ENCODE results near the gene SLC25A22.
A peak's percentile ranks its signal among the peaks of the same experiment; 100 is the strongest.

SLC25A22 gene

DNA sequence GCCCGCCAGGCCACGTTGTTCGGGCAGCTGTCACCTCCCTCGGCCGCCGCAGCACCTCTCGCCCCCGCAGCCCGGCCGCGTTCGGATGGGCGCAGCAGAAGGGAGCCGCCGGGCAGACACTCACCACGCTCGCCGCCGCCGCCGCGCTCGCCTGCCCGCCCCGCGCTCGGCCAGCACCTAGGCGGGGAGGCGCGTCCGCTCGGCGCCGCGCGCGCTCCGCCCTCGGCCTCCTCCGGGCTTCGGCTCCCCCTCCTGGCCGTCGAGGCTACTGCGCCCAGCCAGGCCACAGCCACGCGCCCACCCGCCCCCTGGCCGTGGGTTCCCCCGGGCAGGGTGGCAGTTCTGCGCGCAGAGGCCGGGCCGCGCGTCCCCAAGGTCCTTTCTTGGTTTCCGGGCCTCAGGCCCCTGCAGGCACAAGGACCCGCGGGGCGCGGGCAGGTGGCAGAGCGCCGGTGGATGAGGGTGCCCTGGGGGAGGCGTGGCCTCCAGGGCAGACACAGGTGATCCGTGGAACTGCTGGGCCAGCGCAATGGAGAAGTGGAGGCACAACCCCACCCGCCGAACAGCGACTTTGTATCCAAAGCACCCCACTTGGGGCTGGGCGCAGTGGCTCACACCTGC, at the start of gene SLC25A22:
Gene SLC25A22, minus strand, starts transcription at position 189 of the 621 bp plus-strand sequence. CDS start 3,275 bp downstream, outside the sequence.
- peak in 1 of 2 experiments; percentile 67 for DNase-seq

DNA sequence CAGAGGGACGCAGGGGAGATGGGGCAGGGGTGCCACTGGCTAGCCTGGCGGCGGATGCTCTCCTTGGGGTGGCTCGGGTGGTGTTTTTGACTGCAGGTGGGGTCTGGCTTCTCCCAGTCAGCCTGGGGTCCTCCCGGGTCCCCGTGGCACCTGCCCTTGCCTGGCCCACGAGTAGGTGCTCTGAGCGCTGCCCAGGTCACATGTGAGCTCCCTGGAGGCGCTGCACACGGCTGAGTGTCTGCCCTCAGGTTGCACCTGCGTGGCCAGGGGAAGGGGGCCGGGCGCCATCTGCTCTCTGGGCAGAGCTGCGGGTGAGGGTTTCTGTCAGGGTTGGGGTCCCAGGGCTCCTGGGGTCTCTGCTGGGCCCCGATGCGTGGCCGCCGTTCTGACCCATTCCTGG, 49.8 kb upstream of the SLC25A22 start:
- DNase-seq = no peak

DNA sequence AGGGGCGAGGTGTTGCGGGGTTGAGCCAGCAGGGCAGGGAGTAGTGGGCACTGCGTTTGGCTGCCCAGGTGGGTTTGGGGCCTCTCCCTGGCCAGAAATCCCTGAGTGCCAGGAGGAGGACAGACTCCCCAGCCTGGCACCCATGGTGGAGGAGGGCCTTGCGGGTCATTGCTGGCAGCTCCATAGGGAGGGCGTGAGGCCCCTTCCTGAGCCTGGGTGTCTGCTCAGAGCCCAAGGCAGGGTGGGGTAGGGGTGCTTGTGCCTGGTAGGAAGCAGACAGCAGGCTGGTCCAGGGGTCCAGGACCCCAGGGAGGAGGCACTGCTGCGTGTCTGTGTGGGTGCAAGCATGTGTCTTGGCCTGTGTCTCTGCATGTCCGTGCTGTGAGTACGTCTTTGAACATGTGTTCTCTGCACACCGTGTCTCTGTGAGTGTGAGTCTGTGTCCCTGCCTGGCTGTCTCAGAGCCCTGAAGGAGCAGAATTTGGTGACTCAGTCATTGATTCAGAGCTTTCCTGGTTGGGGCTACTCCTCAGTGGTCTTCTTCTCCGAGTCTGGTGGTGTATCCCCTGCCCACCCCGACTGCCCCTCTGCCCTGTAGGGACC, 48.5 kb upstream of the SLC25A22 start:
- no peak for DNase-seq

DNA sequence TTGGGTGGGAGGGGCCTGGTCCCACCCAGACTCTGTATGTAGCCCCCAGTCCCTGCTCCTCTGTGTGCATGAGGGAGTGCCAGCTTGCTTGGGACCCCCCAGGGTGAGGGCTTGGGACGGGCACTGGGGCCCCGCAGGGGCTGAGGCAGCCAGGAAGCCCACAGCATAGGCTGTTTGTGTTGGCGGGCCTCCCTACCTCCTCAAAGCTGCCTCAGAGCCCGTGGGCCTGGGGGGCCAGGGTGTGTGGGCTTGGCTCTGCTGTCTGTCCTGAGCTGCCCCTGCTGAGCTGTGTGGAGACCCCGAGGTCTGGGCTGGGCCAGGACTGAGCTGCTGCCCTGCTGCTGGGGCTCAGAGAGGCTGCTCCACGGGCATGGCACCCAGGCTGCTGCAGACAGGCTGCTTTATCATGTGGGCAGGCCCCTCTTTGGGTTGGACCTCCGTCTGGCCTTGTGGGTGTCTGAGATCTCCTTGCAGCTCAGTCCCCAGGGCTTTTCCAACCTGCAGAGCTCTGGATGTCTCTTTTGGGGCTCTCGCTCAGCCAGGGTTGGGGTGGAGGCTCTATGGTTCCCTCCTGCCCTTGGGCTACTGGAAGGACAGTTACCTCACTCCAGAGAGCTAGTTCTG, 47.9 kb upstream of the SLC25A22 start:
- no peak for DNase-seq

DNA sequence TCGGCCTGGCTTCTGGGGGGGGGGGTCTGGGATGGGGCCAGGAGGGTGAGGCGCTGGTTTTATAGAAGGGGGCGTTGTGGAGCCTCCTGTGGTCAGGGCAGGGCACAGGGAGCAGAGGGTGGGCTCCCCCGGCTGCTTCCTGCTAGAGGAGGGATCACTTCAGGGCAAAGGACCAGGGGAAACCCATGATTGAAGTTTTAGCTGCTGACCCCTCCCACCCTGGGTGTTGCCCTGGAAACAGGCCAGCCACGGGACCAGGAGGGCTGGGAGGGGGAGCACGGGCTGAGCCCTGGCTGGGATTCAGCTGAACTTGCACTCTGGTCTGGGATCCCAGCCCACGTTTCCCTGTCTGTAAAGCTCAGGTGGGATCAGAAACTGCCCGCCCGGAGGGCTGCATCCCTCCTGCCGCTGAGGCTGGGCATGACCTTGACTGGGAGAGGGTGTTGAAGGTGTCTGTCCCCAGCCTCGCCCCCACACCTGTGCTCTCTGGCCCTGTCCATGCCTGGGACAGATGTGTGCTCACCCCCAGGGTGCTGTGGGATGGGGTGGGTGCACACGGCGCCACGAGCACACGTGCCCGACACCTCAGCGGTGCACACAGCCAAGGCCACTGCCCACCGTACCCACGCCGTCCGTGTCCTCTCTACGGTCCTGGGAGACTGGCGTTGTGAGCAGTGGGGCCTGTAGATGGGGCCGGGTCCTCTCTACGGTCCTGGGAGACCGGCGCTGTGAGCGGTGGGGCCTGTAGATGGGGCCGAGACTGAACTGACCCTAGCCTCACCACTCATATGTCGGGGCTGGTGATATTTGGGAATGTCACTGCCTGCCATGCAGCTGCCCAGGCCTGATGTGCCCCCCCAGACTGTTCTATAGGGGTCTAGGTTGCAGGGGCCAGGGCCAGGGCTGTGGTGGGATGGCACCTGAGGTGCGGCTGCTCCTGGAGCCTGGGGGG, 46.9 kb upstream of the SLC25A22 start:
- DNase-seq = no peak

DNA sequence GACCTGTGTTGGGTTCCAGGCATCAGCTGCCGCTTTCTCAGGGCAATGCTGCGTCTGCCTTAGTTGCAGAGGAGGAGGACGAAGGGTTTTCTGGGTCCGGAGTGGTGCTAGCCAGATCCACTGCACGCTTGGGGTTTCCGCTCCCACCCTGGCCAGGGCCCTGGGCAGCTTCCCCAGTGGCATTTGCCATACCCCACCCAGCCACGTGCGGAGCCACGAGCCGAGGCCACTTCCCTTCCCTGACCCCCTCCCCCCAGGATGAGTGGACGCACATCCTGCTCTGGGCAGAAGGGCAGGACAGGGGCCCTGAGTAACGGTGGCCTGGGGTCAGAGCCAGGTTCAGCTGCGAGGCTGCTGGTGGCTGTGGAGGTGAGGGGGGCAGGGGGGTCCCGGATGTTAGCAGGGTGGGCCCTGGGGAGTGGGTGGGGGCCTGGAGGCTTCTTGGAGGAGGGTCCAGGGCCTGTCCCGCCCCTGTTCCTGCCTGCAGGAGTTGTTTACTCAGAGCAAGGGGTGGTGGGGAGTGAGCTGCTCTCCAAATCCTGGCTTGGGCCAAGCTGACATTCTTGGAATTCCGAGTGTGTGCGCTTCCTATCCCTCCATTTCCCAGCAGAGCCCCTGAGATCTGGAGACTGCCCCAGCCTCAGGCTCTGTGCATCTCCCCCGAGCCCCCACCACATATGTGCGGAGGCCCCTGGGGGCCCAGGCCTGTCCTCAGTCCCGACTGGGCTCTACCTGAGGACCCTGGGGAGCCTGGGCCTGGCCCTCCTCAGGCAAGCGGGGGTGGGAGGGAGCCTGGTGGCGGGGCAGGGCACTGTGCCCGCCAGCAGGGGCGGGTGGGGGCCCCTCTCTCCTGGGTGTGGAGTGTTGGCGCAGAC, 46.0 kb upstream of the SLC25A22 start:
- no peak for DNase-seq

DNA sequence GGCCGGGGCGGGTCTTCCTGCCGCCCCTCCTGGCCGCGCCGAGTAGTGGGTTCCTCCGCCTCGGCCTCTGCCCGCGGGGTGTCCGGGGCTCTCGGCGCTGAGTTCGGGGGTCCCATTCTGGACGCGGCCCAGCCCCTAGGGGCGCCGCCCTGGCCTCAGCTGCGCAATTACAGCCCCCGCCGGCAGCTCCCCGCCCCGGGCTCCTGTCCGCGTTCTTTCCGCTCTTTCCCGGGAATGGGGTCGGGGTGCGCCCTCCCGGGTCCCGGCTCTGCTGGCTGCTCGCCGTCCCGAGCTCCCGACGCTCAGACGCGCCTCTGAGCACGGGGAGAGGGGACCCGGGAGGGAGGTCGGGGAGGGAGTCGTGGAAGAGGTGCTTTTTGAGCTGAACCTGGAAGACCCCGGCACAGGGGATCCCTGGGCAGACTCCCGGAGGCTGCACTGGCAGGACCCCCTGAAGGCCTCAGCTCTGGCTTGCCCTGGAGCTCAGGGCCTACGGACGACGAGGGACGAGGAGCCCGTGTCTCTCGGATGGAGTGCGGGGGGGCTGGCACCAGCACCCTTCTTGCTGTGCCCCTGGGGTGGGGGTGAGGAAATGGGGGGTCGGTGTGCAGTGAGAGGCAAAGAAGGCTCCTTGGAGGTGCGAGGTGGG, 45.1 kb upstream of the SLC25A22 start:
- no peak for DNase-seq

DNA sequence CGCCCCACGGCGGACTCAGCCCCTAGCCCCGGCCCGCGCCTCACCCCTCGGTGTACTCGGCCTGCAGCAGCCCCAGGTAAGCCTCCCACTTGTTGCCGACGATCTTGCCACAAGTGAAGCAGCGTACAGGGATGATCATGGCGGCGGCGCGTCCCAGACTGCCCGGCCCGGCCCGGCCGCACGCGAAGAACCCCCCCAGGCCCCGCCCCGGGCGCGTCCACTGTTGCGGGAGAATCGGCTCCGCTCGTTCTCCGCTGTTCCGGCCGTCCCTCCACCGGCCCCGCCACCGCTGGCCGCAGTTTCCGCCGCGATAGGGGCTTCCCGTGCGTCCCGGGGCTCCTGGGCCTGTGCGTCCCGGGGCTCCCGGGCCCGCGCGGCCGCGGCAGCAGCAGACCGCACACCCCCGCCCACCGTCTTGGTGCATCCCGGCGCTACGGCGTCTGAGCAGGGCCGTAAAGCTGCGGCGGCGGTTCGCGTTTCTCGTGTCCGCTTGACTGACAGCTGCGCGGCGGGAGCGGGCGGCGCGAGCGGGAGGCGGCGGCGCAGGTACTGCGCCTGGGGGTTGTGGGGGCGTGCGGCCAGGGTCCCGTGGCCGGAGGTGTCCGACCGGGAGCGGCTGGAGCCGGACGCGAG, 44.4 kb upstream of the SLC25A22 start, which contains the start of the genes POLR2L and TSPAN4:
Gene POLR2L, minus strand, starts transcription at position 160 of the 633 bp plus-strand sequence. Its CDS starts 21 bp downstream, at position 139.
Gene TSPAN4, plus strand, starts transcription at position 483 of the 633 bp plus-strand sequence. CDS start 7,453 bp downstream, outside the sequence.
- peak; percentile 46 to 75 for DNase-seq

DNA sequence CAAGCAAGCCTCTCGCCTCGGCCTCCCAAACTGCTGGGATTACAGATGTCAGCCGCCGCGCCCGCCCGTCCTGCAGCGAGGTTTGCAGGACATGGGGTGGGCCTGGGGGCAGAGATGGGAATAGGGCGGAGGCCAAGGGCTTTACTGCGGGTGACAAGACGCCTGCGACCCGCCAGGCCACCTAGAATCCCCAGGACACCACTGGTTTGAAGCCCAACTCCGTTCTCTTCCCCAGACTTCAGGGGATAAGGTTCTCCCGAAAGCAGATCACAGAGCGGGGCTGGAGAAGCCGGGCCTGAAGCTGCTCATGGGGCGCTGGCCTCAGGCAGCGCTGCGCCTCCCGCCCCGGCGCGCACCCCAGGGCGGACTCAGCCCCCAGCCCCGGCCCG, 43.9 kb upstream of the SLC25A22 start:
- no peak for DNase-seq

DNA sequence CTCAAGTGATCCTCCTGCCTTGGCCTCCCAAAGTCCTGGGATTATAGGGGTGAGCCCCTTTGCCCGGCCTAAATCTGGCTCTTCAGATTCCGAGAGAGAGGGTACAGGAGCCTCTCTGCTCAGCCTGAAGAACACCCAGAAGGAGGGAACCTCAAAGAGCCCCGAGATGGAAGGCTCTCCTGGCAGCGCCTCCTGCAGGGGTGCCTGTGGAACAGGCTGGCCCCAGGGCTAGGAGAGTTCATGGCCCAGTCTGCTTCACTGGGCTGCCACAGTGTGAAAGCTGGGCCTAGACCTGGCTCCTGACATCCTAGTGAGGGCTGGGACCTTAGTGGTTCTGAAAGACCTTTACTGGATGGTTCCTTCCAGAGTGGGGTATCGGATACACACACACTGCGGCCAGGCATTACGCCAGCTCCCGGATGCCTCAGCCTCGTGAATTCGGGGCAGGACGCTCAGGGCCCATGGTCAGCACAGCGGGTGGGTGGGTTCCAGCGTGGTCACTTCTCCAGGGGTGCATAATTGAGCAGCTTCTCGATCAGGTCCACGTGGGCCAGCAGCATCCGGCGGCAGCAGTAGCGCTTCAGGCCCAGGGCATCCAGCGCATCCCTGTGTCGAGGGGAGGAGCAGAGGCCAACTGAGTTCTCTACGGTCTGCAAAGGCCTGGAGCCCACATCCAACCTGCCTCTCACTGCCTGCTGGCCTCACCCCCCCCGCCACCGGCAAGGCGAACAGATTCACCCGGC, 42.0 kb upstream of the SLC25A22 start:
- DNase-seq = no peak

DNA sequence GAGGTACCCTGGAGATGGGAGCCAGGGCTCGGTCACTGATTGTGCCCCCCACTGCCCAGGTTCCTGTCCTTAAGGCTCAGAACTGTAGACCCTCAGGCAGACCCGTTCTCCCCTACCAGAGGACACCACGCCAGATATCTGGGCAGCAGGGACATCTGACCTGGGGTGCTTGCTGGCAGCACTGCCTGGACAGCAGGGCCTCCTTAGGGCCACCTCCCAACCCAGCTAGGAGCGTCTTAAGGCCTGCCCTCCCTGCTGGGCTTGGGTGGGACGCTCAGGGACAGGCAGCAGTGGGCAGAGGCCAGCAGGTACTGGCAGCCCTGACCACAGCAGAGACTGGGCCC, 41.2 kb upstream of the SLC25A22 start:
- DNase-seq = no peak

DNA sequence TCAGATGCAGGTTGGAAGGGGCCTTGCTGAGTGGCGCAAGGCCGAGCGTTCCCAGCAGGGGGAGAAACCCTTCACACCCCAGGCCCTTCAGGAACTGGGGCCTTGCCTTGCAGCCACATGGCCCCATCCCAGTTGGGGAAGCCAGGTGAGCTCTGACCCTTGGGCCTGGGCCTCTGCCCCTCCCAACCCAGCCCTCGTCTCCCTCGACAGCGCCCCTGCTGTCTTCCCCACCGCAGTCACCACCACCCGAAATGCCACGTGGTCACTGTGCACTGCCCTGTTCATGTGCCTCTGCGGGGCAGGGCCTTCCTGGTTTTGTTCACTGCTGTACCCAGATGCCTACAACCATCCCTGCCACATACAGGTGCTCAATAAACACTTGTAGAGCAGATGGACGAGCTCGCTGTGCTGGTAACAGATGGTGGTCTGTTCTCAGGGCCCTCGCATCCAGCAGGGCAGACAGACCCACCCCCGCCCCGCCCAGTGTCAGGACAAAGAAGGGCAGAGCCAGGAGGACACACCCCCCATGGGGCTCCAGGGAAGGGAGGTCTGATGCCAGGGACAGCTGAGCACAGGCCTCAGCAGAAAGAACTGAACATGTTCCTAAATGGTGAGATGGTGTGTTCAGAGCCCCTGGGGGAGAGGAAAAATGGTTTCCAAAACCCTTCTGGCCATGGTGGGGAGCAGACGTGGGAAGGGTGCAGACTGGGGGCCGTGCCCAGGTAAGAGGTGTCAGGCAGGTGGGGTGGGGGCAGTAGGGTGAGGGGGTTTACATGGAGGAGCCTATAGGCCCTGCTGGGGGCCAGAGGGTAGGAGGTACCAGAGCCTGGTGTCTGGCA, 40.6 kb upstream of the SLC25A22 start:
- peak; percentile 69 to 88 for DNase-seq

DNA sequence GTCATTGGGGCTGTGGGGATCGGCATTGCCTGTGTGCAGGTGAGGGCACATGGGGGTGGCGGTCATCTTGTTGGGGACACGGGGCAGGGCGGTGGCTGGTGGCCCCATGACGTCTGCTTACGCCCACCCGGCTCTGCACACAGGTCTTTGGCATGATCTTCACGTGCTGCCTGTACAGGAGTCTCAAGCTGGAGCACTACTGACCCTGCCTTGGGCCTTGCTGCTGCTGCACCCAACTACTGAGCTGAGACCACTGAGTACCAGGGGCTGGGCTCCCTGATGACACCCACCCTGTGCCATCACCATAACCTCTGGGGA, 39.9 kb upstream of the SLC25A22 start:
- DNase-seq = no peak

DNA sequence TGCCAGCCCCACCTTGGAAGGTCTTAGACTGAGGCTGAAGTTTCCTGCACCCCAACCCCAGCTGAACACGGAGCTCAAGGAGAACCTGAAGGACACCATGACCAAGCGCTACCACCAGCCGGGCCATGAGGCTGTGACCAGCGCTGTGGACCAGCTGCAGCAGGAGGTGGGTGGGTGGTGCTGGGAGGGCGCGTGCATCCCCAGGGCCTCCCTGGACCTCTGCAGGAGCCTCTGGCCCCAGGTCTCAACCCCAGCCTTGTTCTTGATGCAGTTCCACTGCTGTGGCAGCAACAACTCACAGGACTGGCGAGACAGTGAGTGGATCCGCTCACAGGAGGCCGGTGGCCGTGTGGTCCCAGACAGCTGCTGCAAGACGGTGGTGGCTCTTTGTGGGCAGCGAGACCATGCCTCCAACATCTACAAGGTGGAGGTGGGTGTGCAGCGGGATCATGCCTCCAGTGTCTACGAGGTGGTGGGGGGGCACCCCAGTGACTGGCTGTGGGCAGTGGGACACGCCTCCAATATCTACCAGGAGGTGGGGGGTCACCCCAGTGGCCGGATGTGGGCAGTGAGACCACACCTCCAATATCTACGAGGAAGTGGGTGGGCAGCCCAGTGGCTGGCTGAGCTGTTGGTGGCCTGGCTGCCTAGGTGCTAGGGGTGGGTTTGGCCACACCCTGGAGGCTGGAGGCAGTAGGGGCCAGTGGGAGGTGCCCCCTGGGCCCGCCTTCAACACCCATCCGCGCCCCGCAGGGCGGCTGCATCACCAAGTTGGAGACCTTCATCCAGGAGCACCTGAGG, 39.3 kb upstream of the SLC25A22 start:
- DNase-seq = no peak

DNA sequence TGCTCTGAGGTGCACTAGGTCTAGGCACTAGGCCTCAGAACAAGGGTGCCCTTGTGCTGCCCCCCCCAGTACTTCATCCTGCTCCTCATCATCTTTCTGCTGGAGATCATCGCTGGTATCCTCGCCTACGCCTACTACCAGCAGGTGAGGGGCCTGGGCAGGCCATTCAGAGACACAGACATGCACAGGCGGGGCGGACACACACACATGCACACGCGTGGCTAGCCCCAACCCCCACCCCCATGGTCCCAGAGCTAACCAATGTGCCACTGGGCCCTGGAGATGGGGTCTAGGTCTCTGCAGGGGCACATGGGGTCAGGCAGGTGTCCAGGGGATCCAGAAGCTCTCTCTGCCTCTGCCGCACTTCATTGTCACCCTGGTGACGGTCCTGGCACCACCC, 38.6 kb upstream of the SLC25A22 start:
- no peak for DNase-seq

DNA sequence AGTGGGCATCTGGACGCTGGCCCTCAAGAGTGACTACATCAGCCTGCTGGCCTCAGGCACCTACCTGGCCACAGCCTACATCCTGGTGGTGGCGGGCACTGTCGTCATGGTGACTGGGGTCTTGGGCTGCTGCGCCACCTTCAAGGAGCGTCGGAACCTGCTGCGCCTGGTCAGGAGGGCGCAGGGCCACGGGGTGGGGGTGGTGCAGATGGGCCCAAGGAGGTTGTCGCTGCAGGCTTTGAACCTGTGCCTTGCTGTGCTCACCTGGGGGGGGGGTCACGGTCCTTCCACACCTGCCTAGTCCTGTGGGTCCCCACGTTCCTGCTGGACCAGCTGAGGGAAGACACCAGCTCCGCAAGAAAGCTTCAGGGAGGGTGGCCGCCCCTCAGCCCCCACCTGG, 38.2 kb upstream of the SLC25A22 start:
- no peak for DNase-seq

DNA sequence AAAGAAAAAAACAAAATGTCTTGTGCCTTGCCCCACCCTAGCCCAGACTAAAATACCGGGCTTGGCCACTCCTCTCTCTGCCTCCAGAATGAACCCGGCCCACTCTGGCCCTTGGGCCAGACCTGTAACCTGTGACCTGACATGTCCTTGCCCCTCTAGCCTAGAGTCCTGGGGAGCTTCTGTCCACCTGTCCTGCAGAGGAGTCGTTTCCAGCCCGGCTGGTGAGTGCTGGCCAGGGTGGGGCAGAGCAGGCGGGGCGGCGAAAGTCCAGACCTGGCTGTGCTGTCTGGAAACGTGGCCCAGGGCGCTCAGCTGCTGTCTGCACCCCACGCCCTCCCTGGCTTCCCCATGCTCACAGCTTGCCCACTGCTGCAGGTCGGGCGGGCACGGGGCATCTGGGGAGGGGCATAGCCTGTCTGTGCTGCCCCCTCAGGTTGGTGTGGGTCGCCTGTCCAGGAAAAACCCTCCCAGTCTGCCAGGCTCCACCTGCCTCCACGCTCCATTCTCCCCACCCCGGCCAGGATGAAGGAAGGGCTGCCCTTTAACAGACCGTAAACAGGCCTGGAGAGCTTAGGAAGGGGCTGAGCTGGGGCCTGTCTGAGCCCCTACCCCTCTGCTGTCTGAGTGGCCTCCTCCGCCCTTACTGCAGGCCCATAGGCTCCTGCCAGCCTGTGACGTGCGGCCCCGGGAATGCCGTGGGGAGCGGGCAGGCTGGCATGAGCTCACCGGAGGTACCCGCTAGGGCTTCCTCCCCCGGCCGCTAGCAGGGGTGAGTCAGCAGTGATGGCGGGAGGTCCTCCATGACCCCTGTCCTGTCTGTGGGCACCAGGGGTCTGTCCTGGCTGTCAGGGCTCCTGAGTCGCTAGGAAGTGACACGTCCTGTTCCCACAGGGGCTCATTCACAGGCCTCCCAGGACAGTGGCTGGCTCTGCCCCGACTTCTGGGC, 36.6 kb upstream of the SLC25A22 start:
- no peak for DNase-seq

Data from NCI-H524 (cell line).